H1 (cell line): Measurements from ENCODE around the gene RUFY1. TPM values are rescaled to one million over a fixed set of nuclear protein-coding genes. Genes with fewer than 3 reads are reported as not detected.
A peak's percentile ranks its signal among the peaks of the same experiment; 100 is the strongest.

Experiments
- ASH2L ChIP-seq: fragments of 200-600, 300-600 bp; sonication (generic); IDR thresholded peaks from one replicate; pipeline ENCODE4 v1.7.1; 2017; ENCODE audit warnings: low read length
- CBX5 ChIP-seq: fragments of 300-800, 300-1000 bp; sonication (generic); IDR thresholded peaks from 2 replicates; pipeline ENCODE4 v1.7.1; 2016; ENCODE audit warnings: antibody characterized with exemption, low read length, low read depth
- CEBPB ChIP-seq: IDR thresholded peaks from 2 replicates; pipeline ENCODE4 v1.6.1; 2012; ENCODE audit warnings: low read depth, low read length
- FOSL1 ChIP-seq: IDR thresholded peaks from 2 replicates; pipeline ENCODE4 v1.6.1; 2011; ENCODE audit warnings: mild to moderate bottlenecking, low read depth, low read length, moderate library complexity; ENCODE audit not compliant: insufficient read depth
- HDAC6 ChIP-seq: IDR thresholded peaks from one replicate; pipeline ENCODE4 v1.7.1; 2012; ENCODE audit warnings: low read depth, mild to moderate bottlenecking, inconsistent platforms, low read length, moderate library complexity
- KDM1A ChIP-seq: fragments of 200-600, 300-600 bp; sonication (generic); IDR thresholded peaks from 2 replicates; pipeline ENCODE4 v1.7.1; 2016; ENCODE audit warnings: mild to moderate bottlenecking, low read length, borderline replicate concordance
- KDM4A ChIP-seq: IDR thresholded peaks from one replicate; pipeline ENCODE4 v1.7.1; 2012; ENCODE audit warnings: low read depth, mild to moderate bottlenecking, moderate library complexity, low read length, inconsistent platforms; ENCODE audit not compliant: severe bottlenecking
- KDM5A ChIP-seq: fragments of 200-600 bp; IDR thresholded peaks from 2 replicates; pipeline ENCODE4 v1.7.1; 2012; ENCODE audit warnings: mild to moderate bottlenecking, low read length, inconsistent platforms, mixed read lengths
- MAX ChIP-seq: IDR thresholded peaks from 2 replicates; pipeline ENCODE4 v1.6.1; 2012; ENCODE audit warnings: inconsistent platforms
- PHF8 ChIP-seq: fragments of 200-600 bp; sonication (generic); conservative IDR thresholded peaks from 2 replicates; pipeline ENCODE4 v1.7.1; 2012; ENCODE audit warnings: low read depth, mild to moderate bottlenecking, inconsistent platforms, low read length, moderate library complexity
- POLR2A ChIP-seq, 2 experiments: IDR thresholded peaks; 1 replicate in 1 of 2; 2 replicates in 1 of 2; pipeline ENCODE4 v1.6.1; 2011; ENCODE audit warnings: low read depth in 2 of 2, low read length in 2 of 2, mild to moderate bottlenecking in 2 of 2; ENCODE audit errors: control extremely low read depth in 1 of 2
- POLR2AphosphoS5 ChIP-seq: IDR thresholded peaks from 2 replicates; pipeline ENCODE4 v1.6.1; 2011; ENCODE audit warnings: low read depth, low read length
- POU5F1 ChIP-seq: IDR thresholded peaks from 2 replicates; pipeline ENCODE4 v1.6.1; 2011; ENCODE audit warnings: low read depth, mild to moderate bottlenecking, low read length, moderate library complexity
- RBBP5 ChIP-seq: IDR thresholded peaks from 2 replicates; pipeline ENCODE4 v1.7.1; 2012; ENCODE audit warnings: low read depth, mild to moderate bottlenecking, inconsistent platforms, low read length, moderate library complexity, borderline replicate concordance
- RXRA ChIP-seq: IDR thresholded peaks from 2 replicates; pipeline ENCODE4 v1.6.1; 2011; ENCODE audit warnings: low read depth, mild to moderate bottlenecking, low read length, moderate library complexity; ENCODE audit not compliant: insufficient read depth
- SAP30 ChIP-seq: fragments of 300-600 bp; sonication (generic); IDR thresholded peaks from 2 replicates; pipeline ENCODE4 v1.7.1; 2012; ENCODE audit warnings: low read length, moderate library complexity, mild to moderate bottlenecking, inconsistent platforms; ENCODE audit not compliant: insufficient read depth, insufficient replicate concordance
- SP2 ChIP-seq: IDR thresholded peaks from 2 replicates; pipeline ENCODE4 v1.6.1; 2012; ENCODE audit warnings: mild to moderate bottlenecking, low read length, inconsistent platforms
- SRF ChIP-seq: IDR thresholded peaks from 2 replicates; pipeline ENCODE4 v1.6.1; 2011; ENCODE audit warnings: mild to moderate bottlenecking, low read depth, low read length, moderate library complexity
- SUZ12 ChIP-seq: fragments of 200-600 bp; sonication (generic); IDR thresholded peaks from 2 replicates; pipeline ENCODE4 v1.6.1; 2012; ENCODE audit warnings: mild to moderate bottlenecking, inconsistent platforms, low read length, moderate library complexity, mixed read lengths
- TBP ChIP-seq: IDR thresholded peaks from 2 replicates; pipeline ENCODE4 v1.6.1; 2011; ENCODE audit warnings: low read depth, low read length, improper control_type of control experiment
- TEAD4 ChIP-seq: IDR thresholded peaks from 2 replicates; pipeline ENCODE4 v1.6.1; 2012; ENCODE audit warnings: low read depth, low read length, inconsistent platforms, mixed read lengths
- USF2 ChIP-seq: IDR thresholded peaks from 2 replicates; pipeline ENCODE4 v1.6.1; 2011; ENCODE audit warnings: low read length, improper control_type of control experiment
- YY1 ChIP-seq: IDR thresholded peaks from 2 replicates; pipeline ENCODE4 v1.6.1; 2011; ENCODE audit warnings: low read depth, mild to moderate bottlenecking, low read length
- ZNF274 ChIP-seq: IDR thresholded peaks from 2 replicates; pipeline ENCODE4 v1.7.0; 2012; ENCODE audit warnings: low read length, borderline replicate concordance; ENCODE audit errors: extremely low read depth
- polyA plus RNA-seq, 7 experiments: library from polyadenylated mRNA; depleted of rRNA in 3 of 7; stranded (reverse) in 5 of 7; unstranded in 2 of 7; fragments of >200 nt in 5 of 7; fragments of 200-250 nt in 2 of 7; gene quantifications; 1 replicate in 5 of 7; 2 replicates in 1 of 7; 4 replicates in 1 of 7; pipeline versions ENCODE4 v1.2.1 to v1.2.3, GENCODE V29; 2011 to 2013; ENCODE audit warnings: missing spikeins in 2 of 7, mixed read lengths in 2 of 7
- total RNA-seq: library from RNA; stranded (reverse); fragmentation: NEBNext Ultra II Directional; extraction: Animal tissue kit (Norgen Biotek cat#: 25700); gene quantifications from 2 replicates; pipeline ENCODE4 v1.2.1, GENCODE V29; 2021

The RUFY1 gene
- total and polyA plus RNA-seq, 2 of the 8 experiments (the other 6 are each of a cell fraction or from before 2014, with no cell fraction given) = 22.4 to 29.5 TPM

- TF ChIP-seq CBX5 = no peak
- peak; percentile 52; the same call in 1 of the 2 replicates for TF ChIP-seq KDM5A
- peak; percentile 56; the same call in 1 of the 2 replicates for TF ChIP-seq RBBP5
- peak; percentile 68 for TF ChIP-seq POLR2AphosphoS5
- peak; percentile 76 to 89 for TF ChIP-seq POLR2A (IDR thresholded peaks at IDR 0.05; ENCODE audit: control extremely low read depth in 1 of 2, low read depth in 2 of 2, low read length in 2 of 2)
- no peak for TF ChIP-seq SP2
- no peak for TF ChIP-seq FOSL1
- TF ChIP-seq YY1 = peak; percentile 94
- no peak for TF ChIP-seq RXRA
- no peak for TF ChIP-seq SRF
- TF ChIP-seq HDAC6 = no peak
- TF ChIP-seq CEBPB = no peak
- no peak for TF ChIP-seq POU5F1
- TF ChIP-seq ASH2L = peak; percentile 54
- TF ChIP-seq KDM4A = peak; percentile 73
- no peak for TF ChIP-seq SUZ12
- TF ChIP-seq SAP30 = no peak
- no peak for TF ChIP-seq KDM1A
- TF ChIP-seq TBP = no peak; the same call in 1 of the 2 replicates
- no peak for TF ChIP-seq TEAD4
- no peak for TF ChIP-seq ZNF274
- peak; percentile 95 for TF ChIP-seq PHF8
- TF ChIP-seq USF2 = peak; percentile 60
- TF ChIP-seq MAX = 0 out of 2 replicates have a peak, but pooled peaks have one; percentile 23
These were observed at the start of gene RUFY1 (continued) for GRCh38 chr5:179550511-179551342.
